Activated CD8-positive, alpha-beta memory T cell treated with anti-CD3 and anti-CD28 coated beads, Interleukin-2, amount 50 U/mL, for 4 hours (primary cell): ENCODE data around the gene SRP9.
"Not testable (repeated sequence)": the region's sequence is repeated elsewhere in the genome, so short reads cannot be mapped to it uniquely, and the experiment has no call there.

Experiments
- DNase-seq: peaks from one replicate; pipeline ENCODE4 v3.0.0-alpha.2; 2020

The SRP9 gene

GRCh38 chr1:225817611-225818061 is 40.0 kb downstream of the SRP9 start:
- DNase-seq, result no peak

- no peak for DNase-seq
These were observed 40.6 kb downstream of the SRP9 start for GRCh38 chr1:225818229-225818628.

GRCh38 chr1:225819346-225820192 is 41.9 kb downstream of the SRP9 start:
- DNase-seq, result no peak

- DNase-seq, result no peak
These were observed 43.0 kb downstream of the SRP9 start for GRCh38 chr1:225820522-225821120.

GRCh38 chr1:225822655-225823403 is 45.2 kb downstream of the SRP9 start:
- DNase-seq, result no peak

- DNase-seq, result no peak
These were observed 46.2 kb downstream of the SRP9 start for GRCh38 chr1:225823811-225824261.

GRCh38 chr1:225824533-225824941 is 46.9 kb downstream of the SRP9 start:
- no peak for DNase-seq

GRCh38 chr1:225825078-225825477 is 47.5 kb downstream of the SRP9 start:
- no peak for DNase-seq

GRCh38 chr1:225825607-225826007 is 48.0 kb downstream of the SRP9 start:
- no peak for DNase-seq

- no peak for DNase-seq
These were observed 49.5 kb downstream of the SRP9 start for GRCh38 chr1:225827076-225827475.

GRCh38 chr1:225828706-225829345 is 51.2 kb downstream of the SRP9 start:
- DNase-seq, result no peak

GRCh38 chr1:225830841-225831240 is 53.2 kb downstream of the SRP9 start:
- DNase-seq, result no peak

GRCh38 chr1:225834417-225835329 is 57.0 kb downstream of the SRP9 start:
- no peak for DNase-seq

- DNase-seq, result no peak
These were observed 58.2 kb downstream of the SRP9 start for GRCh38 chr1:225835856-225836255.

- not testable (repeated sequence) for DNase-seq
These were observed 58.7 kb downstream of the SRP9 start for GRCh38 chr1:225836296-225836695.

GRCh38 chr1:225838793-225839192 is 61.2 kb downstream of the SRP9 start:
- no peak for DNase-seq
